Stomach (tissue), 9 donors: Measurements from ENCODE around the gene AGBL3. TPM values are rescaled to one million over a fixed set of nuclear protein-coding genes. Genes with fewer than 3 reads are reported as not detected.

Experiments
- DNase-seq, 2 donors: peaks; one replicate each; pipeline versions ENCODE4 v3.0.0 to v3.0.0-alpha.2; 2013 to 2019
- H3K27ac ChIP-seq, 5 donors: fragments of 200-600 bp in 4 of 5; sonication (generic) in 4 of 5; one replicate each; pipeline ENCODE4 v1.5.1; 2013 to 2019; ENCODE audit warnings: mild to moderate bottlenecking in 1 of 5, moderate library complexity in 1 of 5
- H3K27me3 ChIP-seq, 3 donors: fragments of 200-600 bp; sonication (generic); one replicate each; pipeline ENCODE4 v1.5.1; 2017 to 2019; ENCODE audit warnings: mixed run types in 1 of 3
- H3K36me3 ChIP-seq, 4 donors: fragments of 200-600 bp; sonication (generic); 1 replicate in 3 of 4; 2 replicates in 1 of 4; pipeline ENCODE4 v1.5.1; 2016 to 2019
- H3K4me1 ChIP-seq, 4 donors: fragments of 200-600 bp; sonication (generic); one replicate each; pipeline ENCODE4 v1.5.1; 2016 to 2019
- H3K4me3 ChIP-seq, 4 donors: fragments of 200-600 bp; sonication (generic) in 3 of 4; one replicate each; pipeline ENCODE4 v1.5.1; 2016 to 2019; ENCODE audit warnings: mild to moderate bottlenecking in 1 of 4
- H3K9me3 ChIP-seq, 4 donors: fragments of 200-600 bp; sonication (generic); one replicate each; pipeline ENCODE4 v1.5.1; 2016 to 2019
- CTCF ChIP-seq, 7 experiments: fragments of 450-650 bp in 4 of 7; fragments of 200-600 bp in 3 of 7; sonication (generic) in 3 of 7; IDR thresholded peaks; one replicate each; pipeline ENCODE4 v1.5.1; 2016 to 2019; ENCODE audit warnings: antibody characterized with exemption in 7 of 7, control low read depth in 2 of 7, mild to moderate bottlenecking in 1 of 7
- EP300 ChIP-seq: sonication (generic); formaldehyde crosslinking; IDR thresholded peaks from one replicate; pipeline ENCODE4 v1.6.1; 2017; ENCODE audit warnings: antibody characterized with exemption
- POLR2A ChIP-seq, 4 donors: fragments of 450-650 bp; IDR thresholded peaks; one replicate each; pipeline ENCODE4 v1.6.1; 2016; ENCODE audit warnings: antibody characterized with exemption in 4 of 4, control low read depth in 2 of 4, mild to moderate bottlenecking in 1 of 4, moderate library complexity in 1 of 4
- POLR2AphosphoS5 ChIP-seq, 3 donors: sonication (generic); formaldehyde crosslinking; IDR thresholded peaks; one replicate each; pipeline ENCODE4 v1.6.1; 2016; ENCODE audit warnings: antibody characterized with exemption in 3 of 3
- WGBS, 5 donors: extraction: QIAGEN DNeasy Blood & Tissue Kit in 3 of 5; methylation state at CpG; one replicate each; pipeline versions ENCODE4 v1.1.5 to v1.1.7; 2013 to 2018; 5-methylcytosine and 5-hydroxymethylcytosine counted together
- intact Hi-C: fragments of 100-400 bp; cut with DNase I; formaldehyde crosslinking; loops from one replicate; pipeline ENCODE4 v1.15.1; 2023; ENCODE audit warnings: low total_unique reads
- polyA plus RNA-seq, 3 donors: library from polyadenylated mRNA; stranded (reverse); fragments of 200-250 nt; gene quantifications; one replicate each; pipeline ENCODE4 v1.2.3, GENCODE V29; 2013
- total RNA-seq, 5 donors: library from RNA; depleted of rRNA; stranded (reverse); fragments of >200 nt; gene quantifications; one replicate each; pipeline versions ENCODE4 v1.1.0 to v1.2.3, GENCODE V29; 2014 to 2016
- donor health status: healthy with polysubstance abuse.
- donor health status: Bipolar disorder and iron deficiency.
- donor health status: healthy.

AGBL3 gene
- total and polyA plus RNA-seq, 8 donors = 0.29 to 8.4 (median 1.3) TPM; not detected in 2

- H3K36me3 ChIP-seq = peaks cover 0 to 15% (median 9%) of the 10 kb centered on the region in 4 donors
- WGBS, 5 donors = 3 to 13% (median 6%) methylated on average over 13 of the region's 13 CpGs
- peak within 1 kb of the TSS; percentile 43 to 52 (median 51) for H3K4me3 ChIP-seq
- intact Hi-C loops = no loop called here
- peaks cover 12 to 57% (median 34%) of the 10 kb centered on the region in 4 donors for H3K4me1 ChIP-seq
- TF ChIP-seq EP300 (no peak), POLR2AphosphoS5 (IDR thresholded peaks at IDR 0.05) (peak; percentile 85 to 95 (median 95)), CTCF (IDR thresholded peaks at IDR 0.05) (peak in 1 of 7 experiments; percentile 8)
- DNase-seq = peak; percentile 64 to 92
- H3K9me3 ChIP-seq = no peaks in the 10 kb centered on the region
- H3K27me3 ChIP-seq = no peaks in the 10 kb centered on the region
- peak within 1 kb of the TSS; percentile 85 to 96 (median 93) for H3K27ac ChIP-seq
Measured at GRCh38 chr7:135147899-135148721, 161.8 kb downstream of the AGBL3 start, which contains the start of gene TMEM140. TMEM140 (plus strand) TSS chr7:135148072; CDS start chr7:135164442, 16,370 bp downstream.

GRCh38 chr7:135150072-135150782, 163.9 kb downstream of the AGBL3 start:
- Histone ChIP-seq H3K27me3 (no peaks in the 10 kb centered on the region), H3K9me3 (no peaks in the 10 kb centered on the region), H3K27ac (peak overlapping the region; percentile 9 to 96 (median 93)), H3K4me3 (peak overlapping the region in 2 of 4 donors; percentile 43 to 52), H3K4me1 (peaks cover 12 to 57% (median 34%) of the 10 kb centered on the region in 4 donors), H3K36me3 (peaks cover 0 to 20% (median 9%) of the 10 kb centered on the region in 4 donors)
- 39 to 70% (median 64%) methylated on average over 8 of the region's 8 CpGs for WGBS, 5 donors
- intact Hi-C loops = no loop called here
- TF ChIP-seq POLR2AphosphoS5 (IDR thresholded peaks at IDR 0.05) = no peak
- TF ChIP-seq EP300 = no peak
- no peak for TF ChIP-seq CTCF (IDR thresholded peaks at IDR 0.05)
- TF ChIP-seq POLR2A (IDR thresholded peaks at IDR 0.05) = no peak
- DNase-seq = no peak

GRCh38 chr7:135151132-135151531, 164.8 kb downstream of the AGBL3 start:
- Histone ChIP-seq H3K27ac (peak overlapping the region in 4 of 5 donors; percentile 39 to 96 (median 94)), H3K36me3 (peaks cover 0 to 24% (median 11%) of the 10 kb centered on the region in 4 donors), H3K4me3 (no peak overlapping the region), H3K9me3 (peaks cover 0 to 9% (median 4%) of the 10 kb centered on the region in 4 donors), H3K27me3 (no peaks in the 10 kb centered on the region), H3K4me1 (peaks cover 12 to 57% (median 34%) of the 10 kb centered on the region in 4 donors)
- WGBS, 5 donors = 83 to 94% (median 89%) methylated on average over 2 of the region's 2 CpGs
- DNase-seq = no peak
- intact Hi-C loops = no loop called here
- no peak for TF ChIP-seq POLR2A (IDR thresholded peaks at IDR 0.05)

- Histone ChIP-seq H3K4me3 (no peak overlapping the region), H3K27me3 (no peaks in the 10 kb centered on the region), H3K9me3 (peaks cover 0 to 12% (median 4%) of the 10 kb centered on the region in 4 donors), H3K27ac (peak overlapping the region in 4 of 5 donors; percentile 39 to 96 (median 70)), H3K4me1 (peaks cover 12 to 53% (median 33%) of the 10 kb centered on the region in 4 donors), H3K36me3 (peaks cover 0 to 25% (median 11%) of the 10 kb centered on the region in 4 donors)
- DNase-seq = no peak
- WGBS, 5 donors = 74 to 88% (median 82%) methylated on average over 6 of the region's 6 CpGs
- intact Hi-C loops = no loop called here
- no peak for TF ChIP-seq POLR2AphosphoS5 (IDR thresholded peaks at IDR 0.05)
- TF ChIP-seq EP300 = no peak
- TF ChIP-seq POLR2A (IDR thresholded peaks at IDR 0.05) = no peak
- TF ChIP-seq CTCF (IDR thresholded peaks at IDR 0.05) = no peak
Measured at GRCh38 chr7:135151533-135151932, 165.2 kb downstream of the AGBL3 start.
